ENCODE data around the gene NKPD1. TPM values are rescaled to one million over a fixed set of nuclear protein-coding genes. Genes with fewer than 3 reads are reported as not detected.

The NKPD1 gene
- total RNA-seq, 4 donors from 2014 or later: 0.16 to 0.39 TPM; not detected in 2

DNA sequence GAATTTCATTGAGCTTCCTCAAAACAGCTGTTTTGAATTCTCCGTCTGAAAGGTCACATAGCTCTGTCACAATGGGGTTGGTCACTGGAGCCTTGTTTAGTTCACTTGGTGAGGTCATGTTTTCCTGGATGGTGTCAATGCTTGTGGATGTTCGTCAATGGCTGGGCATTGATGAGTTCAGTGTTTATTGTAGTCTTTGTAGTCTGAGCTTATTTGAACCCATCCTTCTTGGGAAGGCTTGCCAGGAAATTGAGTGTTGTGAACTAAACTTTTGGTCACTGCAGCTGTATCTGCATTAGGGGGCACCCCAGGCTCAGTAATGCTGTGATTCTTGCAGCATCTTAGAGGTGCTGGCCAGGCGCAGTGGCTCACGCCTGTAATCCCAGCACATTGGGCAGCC is 39.8 kb upstream of the NKPD1 start:
- Histone ChIP-seq H3K4me1 (no peaks in the 10 kb centered on the region), H3K36me3 (no peaks in the 10 kb centered on the region), H3K27me3 (peaks cover 5% of the 10 kb centered on the region), H3K9me3 (no peaks in the 10 kb centered on the region), H3K27ac (no peak overlapping the region), H3K4me3 (no peak overlapping the region)
- TF ChIP-seq, protein P1, sequence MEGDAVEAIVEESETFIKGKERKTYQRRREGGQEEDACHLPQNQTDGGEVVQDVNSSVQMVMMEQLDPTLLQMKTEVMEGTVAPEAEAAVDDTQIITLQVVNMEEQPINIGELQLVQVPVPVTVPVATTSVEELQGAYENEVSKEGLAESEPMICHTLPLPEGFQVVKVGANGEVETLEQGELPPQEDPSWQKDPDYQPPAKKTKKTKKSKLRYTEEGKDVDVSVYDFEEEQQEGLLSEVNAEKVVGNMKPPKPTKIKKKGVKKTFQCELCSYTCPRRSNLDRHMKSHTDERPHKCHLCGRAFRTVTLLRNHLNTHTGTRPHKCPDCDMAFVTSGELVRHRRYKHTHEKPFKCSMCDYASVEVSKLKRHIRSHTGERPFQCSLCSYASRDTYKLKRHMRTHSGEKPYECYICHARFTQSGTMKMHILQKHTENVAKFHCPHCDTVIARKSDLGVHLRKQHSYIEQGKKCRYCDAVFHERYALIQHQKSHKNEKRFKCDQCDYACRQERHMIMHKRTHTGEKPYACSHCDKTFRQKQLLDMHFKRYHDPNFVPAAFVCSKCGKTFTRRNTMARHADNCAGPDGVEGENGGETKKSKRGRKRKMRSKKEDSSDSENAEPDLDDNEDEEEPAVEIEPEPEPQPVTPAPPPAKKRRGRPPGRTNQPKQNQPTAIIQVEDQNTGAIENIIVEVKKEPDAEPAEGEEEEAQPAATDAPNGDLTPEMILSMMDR (IDR thresholded peaks at IDR 0.05): peak in 3 of 4 experiments; percentile 8 to 30 (median 15)
- TF ChIP-seq POLR2A (IDR thresholded peaks at IDR 0.05): no peak
- TF ChIP-seq EP300 (IDR thresholded peaks at IDR 0.05): no peak
- no peak for TF ChIP-seq POLR2AphosphoS5 (IDR thresholded peaks at IDR 0.05)
- ATAC-seq: no peak
- WGBS, 2 donors (ENCODE audit: low coverage in 1 of 2): 27% methylated on average over 3 of the region's 4 CpGs; no CpG with 5 or more reads in 1 of the 2 donors

GRCh38 chr19:45195764-45196163 is 35.0 kb upstream of the NKPD1 start:
- peaks cover 0 to 4% of the 10 kb centered on the region in 2 donors for H3K36me3 ChIP-seq
- WGBS, 2 donors (ENCODE audit: low coverage in 1 of 2): 73 to 90% methylated on average over 2 to 6 of the region's 6 CpGs
- H3K9me3 ChIP-seq: no peaks in the 10 kb centered on the region
- H3K27ac ChIP-seq: no peak overlapping the region
- TF ChIP-seq, protein P1 (IDR thresholded peaks at IDR 0.05): no peak
- TF ChIP-seq POLR2A (IDR thresholded peaks at IDR 0.05): no peak
- no peak for TF ChIP-seq POLR2AphosphoS5 (IDR thresholded peaks at IDR 0.05)
- TF ChIP-seq EP300 (IDR thresholded peaks at IDR 0.05): no peak
- peaks cover 5% of the 10 kb centered on the region for H3K27me3 ChIP-seq
- no peaks in the 10 kb centered on the region for H3K4me1 ChIP-seq
- H3K4me3 ChIP-seq: no peak overlapping the region
- ATAC-seq: no peak

DNA sequence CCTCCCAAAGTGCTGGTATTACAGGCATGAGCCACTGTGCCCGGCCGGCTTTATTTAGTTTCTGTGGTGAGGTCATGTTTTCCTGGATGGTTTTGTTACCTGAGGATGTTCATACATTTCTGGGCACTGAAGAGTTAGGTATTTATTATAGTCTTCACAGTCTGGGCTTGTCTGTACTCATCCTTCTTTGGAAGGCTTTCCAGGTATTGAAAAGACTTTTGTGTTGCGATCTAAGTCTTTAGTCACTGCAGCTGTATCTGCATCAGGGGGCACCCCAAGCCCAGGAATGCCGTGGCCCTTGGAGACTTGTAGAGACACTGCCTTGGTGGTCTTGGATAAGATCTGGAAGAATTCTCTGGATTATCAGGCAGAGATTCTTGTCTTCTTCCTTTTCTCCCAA is 30.6 kb upstream of the NKPD1 start:
- Histone ChIP-seq H3K27me3 (no peaks in the 10 kb centered on the region), H3K4me1 (no peaks in the 10 kb centered on the region), H3K4me3 (no peak overlapping the region), H3K9me3 (no peaks in the 10 kb centered on the region), H3K27ac (no peak overlapping the region), H3K36me3 (peaks cover 0 to 4% of the 10 kb centered on the region in 2 donors)
- WGBS, 2 donors (ENCODE audit: low coverage in 1 of 2): no CpG with 5 or more reads among the region's 4 CpGs
- TF ChIP-seq, protein P1 (IDR thresholded peaks at IDR 0.05): no peak
- no peak for TF ChIP-seq POLR2A (IDR thresholded peaks at IDR 0.05)
- no peak for TF ChIP-seq POLR2AphosphoS5 (IDR thresholded peaks at IDR 0.05)
- TF ChIP-seq EP300 (IDR thresholded peaks at IDR 0.05): no peak
- no peak for ATAC-seq

DNA sequence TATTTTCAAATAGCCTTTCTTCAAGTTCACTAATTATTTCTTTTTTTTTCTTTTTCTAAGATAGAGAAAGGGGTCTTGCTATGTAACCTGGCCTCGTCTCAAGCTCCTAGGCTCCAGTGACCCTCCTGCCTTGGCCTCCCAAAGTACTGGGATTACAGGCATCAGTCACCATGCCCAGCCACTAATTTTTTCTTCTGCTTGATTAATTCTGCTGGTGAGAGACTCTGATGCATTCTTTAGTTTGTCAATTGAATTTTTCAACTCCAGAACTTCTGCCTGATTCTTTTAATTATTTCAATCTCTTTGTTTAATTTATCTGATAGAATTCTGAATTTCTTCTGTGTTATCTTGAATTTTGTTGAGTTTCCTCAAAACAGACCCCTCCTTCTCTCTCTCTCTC is 29.2 kb upstream of the NKPD1 start:
- H3K4me1 ChIP-seq: no peaks in the 10 kb centered on the region
- peaks cover 0 to 4% of the 10 kb centered on the region in 2 donors for H3K36me3 ChIP-seq
- WGBS, 2 donors (ENCODE audit: low coverage in 1 of 2): 86% methylated on average over 1 of the region's 1 CpG; no CpG with 5 or more reads in 1 of the 2 donors
- no peak overlapping the region for H3K27ac ChIP-seq
- no peak for ATAC-seq
- H3K4me3 ChIP-seq: no peak overlapping the region
- no peaks in the 10 kb centered on the region for H3K9me3 ChIP-seq
- no peaks in the 10 kb centered on the region for H3K27me3 ChIP-seq
- TF ChIP-seq, protein P1 (IDR thresholded peaks at IDR 0.05): no peak
- TF ChIP-seq EP300 (IDR thresholded peaks at IDR 0.05) (no peak), POLR2AphosphoS5 (IDR thresholded peaks at IDR 0.05) (no peak), POLR2A (IDR thresholded peaks at IDR 0.05) (no peak)

- no peak overlapping the region for H3K4me3 ChIP-seq
- H3K27ac ChIP-seq: no peak overlapping the region
- TF ChIP-seq, protein P1 (IDR thresholded peaks at IDR 0.05): peak in 1 of 4 experiments; percentile 56
- TF ChIP-seq POLR2A (IDR thresholded peaks at IDR 0.05): no peak
- H3K4me1 ChIP-seq: no peaks in the 10 kb centered on the region
- H3K9me3 ChIP-seq: no peaks in the 10 kb centered on the region
- peaks cover 0 to 4% of the 10 kb centered on the region in 2 donors for H3K36me3 ChIP-seq
- H3K27me3 ChIP-seq: no peaks in the 10 kb centered on the region
- no peak for ATAC-seq
- WGBS, 2 donors (ENCODE audit: low coverage in 1 of 2): 18 to 35% methylated on average over 3 to 8 of the region's 12 CpGs
Measured at GRCh38 chr19:45187421-45188100, 26.8 kb upstream of the NKPD1 start.
